GM18507 (cell line): Measurements from ENCODE around the gene COX6B2.

Experiments used
- DNase-seq: peaks from one replicate; pipeline ENCODE4 v3.0.0; 2011; ENCODE audit warnings: low read depth; ENCODE audit not compliant: insufficient read length; ENCODE audit errors: extremely low spot score
- FAIRE-seq: peaks from 2 replicates; lab custom pipeline; 2011; peaks lifted over from hg19 to GRCh38; lab: Jason Lieb, UNC

The COX6B2 gene

DNA sequence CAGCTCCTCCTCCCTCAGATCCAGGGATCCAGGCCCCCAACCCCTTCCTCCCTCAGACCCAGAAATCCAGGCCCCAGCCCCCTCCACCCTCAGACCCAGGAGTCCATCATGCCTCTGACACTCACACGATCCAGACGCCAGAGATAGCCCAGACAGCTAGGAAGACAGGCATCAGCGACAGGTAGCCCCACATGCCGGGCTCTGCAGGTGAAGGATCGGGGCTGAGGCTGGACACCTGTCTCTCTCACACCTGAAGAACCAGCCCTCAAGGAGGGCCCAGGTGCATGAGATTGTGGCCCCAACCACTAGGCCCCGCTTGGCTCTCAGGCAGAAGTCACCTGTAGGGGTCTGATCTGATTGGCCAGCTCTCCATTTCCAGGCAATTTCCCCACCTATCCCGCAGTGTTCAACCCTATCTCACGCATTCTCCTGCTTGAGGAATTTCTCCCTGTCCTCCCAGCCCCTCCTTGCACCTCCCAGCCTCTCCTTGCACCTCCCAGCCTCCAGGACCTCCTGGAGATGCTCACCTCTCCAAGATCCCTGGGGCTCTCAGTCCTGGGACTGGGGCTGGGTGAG, 33.6 kb downstream of the COX6B2 start:
- FAIRE-seq (no peak), DNase-seq (no peak)

DNA sequence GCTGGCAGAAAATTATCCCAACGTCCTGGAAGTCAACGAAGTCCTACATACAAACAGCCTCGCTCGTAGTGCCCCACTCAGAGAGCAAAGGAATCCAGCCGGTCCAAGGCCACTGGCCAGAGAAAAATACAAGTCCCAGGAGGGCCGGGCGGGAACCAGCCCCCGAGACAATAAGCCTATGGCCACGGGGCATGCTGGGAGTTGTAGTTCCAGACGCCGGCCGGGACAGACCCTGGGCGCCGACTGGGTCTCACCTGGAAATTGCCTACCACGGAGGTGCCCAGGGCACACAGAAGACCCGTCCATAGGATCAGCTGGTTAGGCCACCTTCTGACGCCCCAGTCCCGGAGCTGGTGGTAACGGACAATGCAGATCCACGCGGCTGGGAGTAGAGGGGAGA, 34.7 kb downstream of the COX6B2 start:
- FAIRE-seq (no peak), DNase-seq (no peak)

DNA sequence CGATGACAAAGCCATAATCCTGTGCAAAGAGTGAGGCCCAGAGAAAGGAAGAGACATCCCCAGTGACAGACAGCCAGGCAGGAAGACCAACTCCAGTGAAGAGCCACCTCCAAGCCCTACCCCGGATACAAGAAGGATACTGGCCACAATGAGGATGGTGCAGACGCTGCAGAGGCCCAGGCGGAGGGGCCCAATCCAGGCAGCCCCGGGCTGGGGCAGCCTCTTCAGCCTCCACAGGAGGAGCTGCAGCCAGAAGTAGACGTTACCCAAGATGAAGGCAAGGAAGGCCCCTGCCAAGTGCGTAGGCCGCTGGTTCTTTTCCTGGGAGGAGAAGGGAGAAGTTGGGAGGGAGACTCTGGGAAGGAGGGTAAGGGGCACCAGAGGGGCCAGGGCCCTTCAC, 37.9 kb downstream of the COX6B2 start:
- FAIRE-seq (no peak), DNase-seq (no peak)

DNA sequence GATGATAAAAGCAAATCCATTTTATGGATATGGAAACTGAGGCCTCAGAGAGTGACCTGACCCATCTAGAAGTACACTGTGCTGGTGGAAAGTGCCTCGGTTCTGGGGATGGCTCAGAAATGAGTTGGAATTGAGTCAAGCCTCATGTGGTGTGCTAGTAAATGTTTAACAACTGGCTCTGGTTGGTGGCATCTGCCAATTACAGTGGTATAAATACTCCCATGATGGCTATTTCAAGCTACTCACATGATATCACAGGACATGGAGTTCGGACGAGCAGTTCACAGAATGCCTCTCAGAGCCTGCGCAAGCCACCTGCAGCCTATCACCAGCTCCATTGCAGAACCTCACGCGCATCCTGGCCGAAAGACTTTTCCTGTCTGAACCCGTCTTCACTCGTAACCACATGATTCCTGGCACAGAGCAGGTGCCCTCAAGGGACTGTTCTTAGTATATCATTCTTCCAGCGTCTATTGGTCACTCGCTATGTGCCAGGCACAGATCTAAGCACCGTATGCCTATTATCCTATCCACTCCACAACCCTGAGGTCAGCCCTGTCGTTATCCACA, 38.5 kb downstream of the COX6B2 start:
- FAIRE-seq (no peak), DNase-seq (no peak)

DNA sequence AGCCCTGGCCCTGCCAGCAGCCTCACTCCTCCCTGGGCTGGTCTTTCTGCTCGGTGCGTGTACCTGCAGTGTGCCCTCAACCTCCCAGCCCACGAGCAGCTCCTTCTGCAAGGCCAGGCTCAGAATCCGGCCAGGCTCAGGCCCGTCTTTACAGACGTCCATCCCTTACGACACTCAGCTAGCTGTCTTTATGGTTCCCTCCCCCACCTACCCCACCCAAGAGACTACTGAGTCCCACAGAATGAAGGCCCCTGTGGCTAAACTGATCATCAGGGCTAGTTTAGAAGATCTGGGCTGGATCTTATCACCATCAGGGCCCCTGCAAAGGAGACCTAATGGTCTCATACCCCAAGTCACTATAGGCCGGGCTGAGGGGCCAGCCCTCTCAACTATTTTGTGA, 40.1 kb downstream of the COX6B2 start:
- DNase-seq (no peak), FAIRE-seq (no peak)

DNA sequence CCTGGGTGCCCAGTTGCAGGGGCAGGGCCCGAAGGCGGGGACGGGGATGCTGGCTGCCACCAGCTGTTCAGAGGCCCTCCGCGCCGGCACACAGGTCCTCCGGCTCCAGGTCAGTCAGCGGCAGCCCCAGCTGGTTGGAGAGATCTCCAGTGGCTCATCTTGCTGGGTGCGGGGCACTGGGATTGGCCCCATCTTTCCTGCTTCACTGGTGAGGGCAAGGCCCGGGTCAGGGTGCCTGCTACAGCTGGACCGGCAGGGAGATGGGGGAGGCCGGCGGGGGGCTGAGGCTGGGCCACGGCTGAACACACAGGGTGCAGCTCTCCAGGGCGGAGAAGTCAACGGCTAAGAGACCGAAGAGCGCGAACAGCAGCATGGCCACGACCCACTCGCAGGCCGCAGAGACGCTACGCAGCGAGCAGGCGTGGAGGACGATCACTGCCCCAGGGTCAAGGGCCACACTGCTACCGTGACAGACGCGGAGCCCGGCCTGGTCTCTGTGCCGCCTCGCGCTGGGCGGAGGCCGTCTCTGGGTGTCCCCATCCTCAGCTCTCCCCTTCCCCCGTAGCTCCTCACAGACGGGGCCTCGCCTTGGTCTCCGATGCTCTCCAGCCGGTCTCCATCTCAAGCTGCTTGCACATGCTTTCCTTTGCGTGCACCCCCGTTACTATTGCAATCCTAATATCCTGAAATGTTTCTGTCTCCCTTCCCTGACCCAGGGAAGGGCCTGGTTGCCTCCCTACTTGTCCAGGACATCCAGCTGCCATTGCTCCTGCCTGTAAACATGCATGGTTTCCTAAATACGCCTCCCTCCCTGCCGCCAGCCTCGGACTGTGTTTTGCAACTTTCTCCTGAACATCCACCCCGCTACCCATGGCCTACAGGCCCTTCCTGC, 41.7 kb downstream of the COX6B2 start:
- DNase-seq (no peak), FAIRE-seq (no peak)

DNA sequence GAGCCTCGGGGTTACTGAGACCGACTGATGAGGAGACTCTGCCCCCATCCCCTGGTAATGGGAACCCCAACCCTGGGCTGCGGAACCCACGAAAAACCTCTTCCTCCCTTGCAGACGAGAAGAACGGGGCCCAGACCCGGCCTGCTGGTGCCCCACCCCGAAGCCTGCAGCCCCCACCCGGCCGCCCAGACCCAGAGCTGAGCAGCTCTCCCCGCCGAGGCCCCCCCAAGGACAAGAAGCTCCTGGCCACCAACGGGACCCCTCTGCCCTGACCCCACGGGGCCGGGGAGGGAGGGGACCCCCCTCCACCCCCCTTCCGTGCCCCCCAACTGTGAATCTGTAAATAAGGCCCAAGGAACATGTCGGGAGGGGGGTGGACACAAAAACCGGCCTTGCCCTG, 42.7 kb downstream of the COX6B2 start:
- DNase-seq (no peak), FAIRE-seq (no peak)

DNA sequence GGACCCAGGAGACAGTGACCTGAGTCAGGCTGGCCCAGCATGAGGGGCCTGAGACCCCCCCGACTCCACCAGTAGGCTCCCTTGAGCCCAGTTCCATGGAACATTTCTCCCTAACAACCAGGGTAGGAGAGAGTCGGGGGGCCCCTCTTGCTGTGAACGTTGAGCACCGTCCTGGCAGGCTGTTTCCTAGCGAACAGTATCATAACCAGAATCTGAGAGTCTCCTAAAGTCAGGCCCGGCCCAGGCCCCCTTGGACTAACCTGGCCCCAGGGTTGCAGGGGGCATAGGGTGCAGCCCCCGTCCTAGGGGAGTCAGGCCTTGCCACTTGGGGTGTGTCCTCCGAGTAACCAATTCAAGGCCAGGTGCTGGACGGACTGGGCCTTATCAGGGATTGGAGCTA, 43.1 kb downstream of the COX6B2 start:
- no peak for FAIRE-seq
- no peak for DNase-seq

DNA sequence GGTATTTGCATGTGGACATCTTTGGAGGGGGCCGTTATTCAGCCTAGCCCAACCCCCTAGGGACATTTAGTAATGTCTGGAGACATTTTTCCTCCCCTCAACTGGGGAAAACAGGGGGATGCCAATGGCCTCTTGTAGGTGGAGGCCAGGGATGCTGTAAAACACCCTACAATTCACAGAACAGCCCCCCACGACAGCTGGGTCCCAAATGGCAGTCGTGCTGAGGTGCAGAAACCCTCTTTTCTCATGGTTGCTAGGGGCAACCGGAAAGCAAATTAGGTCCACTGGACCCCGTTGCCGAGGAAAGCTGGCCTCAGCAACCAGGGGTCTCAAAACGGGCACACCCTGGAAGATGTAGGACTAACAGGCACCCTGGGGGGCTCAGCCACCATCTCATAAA, 44.0 kb downstream of the COX6B2 start:
- no peak for FAIRE-seq
- no peak for DNase-seq

DNA sequence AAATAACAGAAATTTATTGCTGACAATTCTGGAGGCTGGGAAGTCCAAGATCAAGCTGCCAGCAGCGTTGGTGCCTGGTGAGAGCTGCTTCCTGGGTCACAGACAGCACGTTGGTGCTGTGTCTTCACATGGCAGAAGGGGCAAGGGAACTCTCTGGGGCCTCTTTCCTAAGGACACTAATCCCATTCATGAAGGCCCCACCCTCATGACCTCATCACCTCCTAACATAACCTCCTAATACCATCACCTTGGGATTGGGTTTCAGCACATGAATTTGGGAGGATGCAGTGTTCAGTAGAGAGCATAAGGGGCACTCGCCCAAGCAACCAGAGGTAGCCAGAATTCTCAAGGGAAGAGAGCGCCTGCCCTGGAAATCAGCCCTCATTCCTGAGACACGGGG, 45.1 kb downstream of the COX6B2 start:
- FAIRE-seq (no peak), DNase-seq (no peak)

DNA sequence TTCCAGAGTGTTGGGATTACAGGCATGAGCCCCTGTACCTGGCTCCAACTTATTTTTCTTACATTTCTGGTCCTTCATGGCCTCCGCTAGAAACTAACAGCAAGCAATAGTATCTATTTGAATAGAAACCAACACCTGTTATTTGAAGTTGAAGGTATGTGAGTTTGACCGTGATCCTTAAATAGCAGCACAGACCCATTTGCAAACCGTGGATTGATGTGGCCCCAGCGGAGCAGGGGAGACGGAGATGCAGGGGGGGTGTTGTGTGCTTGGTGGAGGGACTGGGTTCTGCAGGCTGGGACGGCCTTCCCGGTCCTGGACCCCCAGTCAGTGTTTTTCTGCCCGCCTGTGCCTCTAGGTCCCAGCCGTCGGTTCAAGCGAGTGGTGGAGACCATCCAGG, 46.2 kb downstream of the COX6B2 start:
- DNase-seq = no peak

DNA sequence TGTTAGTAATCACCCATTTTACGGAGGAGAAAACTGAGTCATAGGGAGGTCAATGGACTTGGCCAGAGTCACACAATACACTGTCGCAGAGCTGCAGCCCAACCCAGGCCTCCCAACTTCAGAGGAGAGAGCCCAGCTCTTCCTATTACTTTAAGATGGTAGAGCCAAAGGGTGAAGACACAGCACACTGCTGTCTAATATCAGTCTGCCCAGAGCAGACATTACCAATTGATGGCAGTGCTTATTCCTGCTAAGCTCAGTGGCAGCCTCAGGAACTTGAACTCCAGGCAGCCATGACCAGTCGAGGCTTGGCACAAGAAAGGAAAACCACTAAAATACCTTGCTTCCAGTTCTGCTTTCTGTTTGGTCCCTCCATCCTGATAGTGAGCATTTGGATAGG, 47.8 kb downstream of the COX6B2 start:
- no peak for FAIRE-seq
- no peak for DNase-seq

More for the DNA sequence above, 46.2 kb downstream of the COX6B2 start:
- FAIRE-seq = no peak

DNA sequence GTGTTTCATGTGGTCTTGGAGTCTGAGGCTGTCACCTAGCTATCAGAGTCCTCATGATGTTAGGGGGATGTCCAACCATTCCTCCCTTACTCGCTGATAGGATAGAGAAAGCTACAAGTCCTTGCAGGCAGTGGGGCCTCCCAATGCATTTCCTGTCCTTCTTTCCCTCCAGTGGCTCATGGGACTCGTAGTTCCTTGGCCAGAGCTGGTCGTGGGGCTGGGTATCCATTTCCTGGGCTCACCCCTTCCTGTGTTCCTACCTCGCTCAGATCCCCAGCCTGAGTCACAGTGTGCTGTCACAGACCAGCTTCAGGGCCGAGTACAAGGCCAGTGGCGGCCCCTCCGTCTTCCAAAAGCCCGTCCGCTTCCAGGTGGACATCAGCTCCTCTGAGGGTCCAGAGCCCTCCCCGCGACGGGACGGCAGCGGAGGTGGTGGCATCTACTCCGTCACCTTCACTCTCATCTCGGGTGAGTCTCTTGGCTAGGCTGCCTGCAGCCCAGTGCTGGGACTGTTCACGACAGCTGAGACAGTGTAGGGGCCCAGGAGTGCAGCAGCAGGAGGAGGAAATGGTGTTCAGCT, 48.4 kb downstream of the COX6B2 start:
- DNase-seq = no peak
- FAIRE-seq = no peak

DNA sequence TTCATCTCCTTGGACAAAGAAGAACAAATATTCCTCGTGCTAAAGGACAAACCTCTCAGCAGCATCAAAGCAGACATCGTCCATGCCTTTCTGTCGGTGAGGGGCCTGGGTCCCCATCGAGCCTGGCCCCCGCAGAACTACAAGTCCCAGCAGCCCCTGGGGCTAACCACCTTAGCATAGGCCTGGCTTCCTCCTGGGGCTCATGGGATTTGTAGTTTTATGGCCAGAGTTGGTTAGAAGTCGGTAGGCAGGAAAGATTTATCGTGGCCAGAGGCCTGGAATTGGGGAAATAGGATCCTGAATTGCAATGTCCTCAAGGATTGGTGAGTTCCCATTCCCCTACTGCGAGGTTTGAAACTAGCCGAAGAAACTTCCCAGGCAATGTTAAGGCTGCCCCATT, 49.0 kb downstream of the COX6B2 start:
- peak; percentile 37 for DNase-seq
- FAIRE-seq = no peak

DNA sequence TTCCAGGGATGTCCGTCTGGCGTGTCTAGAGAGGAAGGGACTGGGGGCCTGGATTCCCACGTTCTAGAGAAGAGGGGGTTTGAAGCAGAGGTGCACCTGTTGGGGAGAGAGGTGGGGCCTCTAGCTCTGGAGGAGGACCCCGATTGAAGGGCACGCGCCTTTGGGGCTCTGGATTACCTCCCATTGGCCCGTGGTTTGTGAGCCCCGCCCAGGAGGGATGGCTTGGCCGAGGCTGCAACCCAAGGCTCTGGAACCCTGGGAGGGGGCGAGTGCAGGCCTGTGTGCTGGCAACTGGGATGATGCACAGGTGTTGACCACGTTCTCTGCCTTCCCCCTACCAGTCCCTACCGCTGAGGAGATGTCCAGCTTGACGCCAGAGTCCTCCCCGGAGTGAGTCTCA, 49.5 kb downstream of the COX6B2 start:
- no peak for FAIRE-seq
- DNase-seq = no peak

DNA sequence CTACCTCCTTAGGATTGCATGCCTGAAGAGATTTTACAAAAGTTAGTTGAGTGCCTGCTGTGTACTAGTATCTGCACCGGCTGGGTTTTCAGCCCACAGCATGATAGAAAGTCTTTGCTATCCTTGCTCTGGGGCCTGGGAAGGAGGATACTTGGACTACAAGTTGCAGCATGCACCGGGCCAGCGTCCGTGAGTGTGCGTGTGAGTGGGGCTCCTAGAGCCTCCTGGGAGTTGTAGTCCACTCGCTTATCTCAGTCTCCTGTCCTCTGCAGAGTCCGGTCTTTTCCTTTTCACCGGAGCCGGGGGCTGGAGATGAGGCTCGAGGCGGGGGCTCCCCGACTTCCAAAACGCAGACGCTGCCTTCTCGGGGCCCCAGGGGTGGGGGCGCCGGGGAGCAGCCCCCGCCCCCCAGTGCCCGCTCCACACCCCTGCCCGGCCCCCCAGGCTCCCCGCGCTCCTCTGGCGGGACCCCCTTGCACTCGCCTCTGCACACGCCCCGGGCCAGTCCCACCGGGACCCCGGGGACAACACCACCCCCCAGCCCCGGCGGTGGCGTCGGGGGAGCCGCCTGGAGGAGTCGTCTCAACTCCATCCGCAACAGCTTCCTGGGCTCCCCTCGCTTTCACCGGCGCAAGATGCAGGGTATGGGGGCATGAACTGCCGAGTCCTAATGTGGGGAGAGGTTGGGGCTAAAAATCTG, 50.1 kb downstream of the COX6B2 start:
- no peak for FAIRE-seq
- no peak for DNase-seq

DNA sequence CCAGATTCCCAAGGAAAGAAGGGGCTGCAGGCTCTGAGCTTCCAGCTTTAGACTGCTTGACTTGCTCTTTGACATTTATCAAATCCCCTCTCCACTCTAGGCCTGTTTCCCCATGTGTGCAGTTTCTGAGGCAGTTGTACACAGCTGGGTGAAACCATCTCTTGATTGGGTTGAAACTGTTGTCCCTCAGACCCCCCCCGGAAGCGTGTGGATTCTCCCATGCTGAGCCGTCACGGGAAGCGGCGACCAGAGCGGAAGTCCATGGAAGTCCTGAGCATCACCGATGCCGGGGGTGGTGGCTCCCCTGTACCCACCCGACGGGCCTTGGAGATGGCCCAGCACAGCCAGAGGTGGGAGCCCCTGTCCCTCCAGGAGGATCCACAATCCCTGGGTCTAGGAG, 51.0 kb downstream of the COX6B2 start:
- DNase-seq (no peak), FAIRE-seq (no peak)

DNA sequence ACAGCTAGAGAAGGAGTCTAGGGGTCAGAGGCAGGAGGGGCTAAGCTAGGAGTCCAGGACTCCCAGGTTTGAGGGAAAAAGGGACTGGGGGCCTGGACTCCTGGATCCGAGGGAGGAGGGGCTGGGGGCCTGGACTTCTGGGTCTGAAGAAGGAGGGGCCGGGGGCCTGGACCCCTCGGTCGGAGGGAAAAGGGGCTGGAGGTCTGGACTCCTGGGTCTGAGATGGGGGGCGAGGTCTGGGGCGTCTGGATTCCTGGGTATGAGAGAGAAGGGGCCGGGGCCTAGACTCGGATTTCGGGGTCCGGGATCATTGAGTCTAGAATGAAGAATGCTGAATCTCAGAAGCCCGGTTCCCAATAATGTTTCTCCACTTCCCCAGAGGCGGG, 52.2 kb downstream of the COX6B2 start:
- no peak for DNase-seq
- FAIRE-seq = no peak

DNA sequence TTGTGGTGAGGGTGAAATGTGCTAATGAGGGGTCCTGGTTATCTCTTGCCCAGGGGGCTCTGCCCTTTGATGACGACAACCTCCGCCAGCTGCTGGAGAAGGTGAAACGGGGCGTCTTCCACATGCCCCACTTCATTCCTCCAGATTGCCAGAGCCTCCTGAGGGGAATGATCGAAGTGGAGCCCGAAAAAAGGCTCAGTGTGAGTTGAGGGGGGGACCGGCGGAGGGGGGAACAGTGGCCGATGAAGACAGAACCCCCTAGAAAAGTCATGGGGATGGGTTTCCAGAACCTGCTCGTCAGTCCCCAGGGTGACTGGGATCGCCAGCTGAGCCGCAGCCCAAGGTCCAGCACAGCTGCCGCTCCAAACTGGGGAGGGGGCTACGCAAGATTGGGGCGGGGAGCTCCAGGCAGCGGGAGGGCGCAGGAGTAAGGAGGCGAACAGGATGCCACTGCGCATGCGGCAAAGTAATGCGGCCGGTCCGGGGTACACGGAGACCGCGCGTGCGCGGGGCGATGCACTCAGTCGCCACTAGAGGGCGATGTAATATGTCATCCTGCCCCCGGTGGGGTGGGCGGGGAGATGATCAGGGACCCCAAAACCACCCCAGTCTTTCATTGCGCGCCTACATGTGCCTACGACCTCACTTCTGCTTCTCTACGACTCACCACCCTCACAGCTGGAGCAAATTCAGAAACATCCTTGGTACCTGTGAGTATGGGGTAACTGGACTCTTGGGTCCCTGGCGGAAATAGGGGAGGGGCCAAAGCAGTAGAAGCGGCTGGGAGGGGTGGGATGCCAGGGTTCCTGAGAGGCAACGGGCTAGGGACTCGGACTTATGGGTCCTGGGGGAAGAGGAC, 52.8 kb downstream of the COX6B2 start:
- FAIRE-seq (peak; percentile 90), DNase-seq (peak; percentile 98)
